CMK (cell line): ENCODE measurements around the gene RSRC1.
"Not testable (repeated sequence)": the region's sequence is repeated elsewhere in the genome, so short reads cannot be mapped to it uniquely, and the experiment has no call there.

Experiments used
- DNase-seq: peaks from one replicate; pipeline ENCODE4 v3.0.0-alpha.2; 2010; ENCODE audit warnings: low read depth

The RSRC1 gene

GRCh38 chr3:158101335-158102241, 8.3 kb upstream of the RSRC1 start:
- no peak for DNase-seq

- no peak for DNase-seq
These were observed 7.4 kb upstream of the RSRC1 start for GRCh38 chr3:158102242-158103080.

- DNase-seq = no peak
These were observed 6.6 kb upstream of the RSRC1 start for GRCh38 chr3:158103081-158103886.

GRCh38 chr3:158103887-158104327, 6.0 kb upstream of the RSRC1 start:
- DNase-seq = no peak

GRCh38 chr3:158104431-158104921, 5.4 kb upstream of the RSRC1 start:
- DNase-seq = no peak

GRCh38 chr3:158105119-158105709, 4.7 kb upstream of the RSRC1 start:
- DNase-seq = no peak

- DNase-seq = no peak
These were observed 4.1 kb upstream of the RSRC1 start for GRCh38 chr3:158105710-158106253.

- no peak for DNase-seq
These were observed 3.0 kb upstream of the RSRC1 start for GRCh38 chr3:158106766-158107471.

GRCh38 chr3:158107605-158108444, 2.1 kb upstream of the RSRC1 start:
- no peak for DNase-seq

- no peak for DNase-seq
These were observed 1.4 kb upstream of the RSRC1 start for GRCh38 chr3:158108445-158108985.

GRCh38 chr3:158109295-158109803, 540 bp upstream of the RSRC1 start:
- DNase-seq = no peak

- DNase-seq = no peak
These were observed 749 bp downstream of the RSRC1 start for GRCh38 chr3:158110658-158111018.

GRCh38 chr3:158111861-158112260, 2.0 kb downstream of the RSRC1 start:
- no peak for DNase-seq

- not testable (repeated sequence) for DNase-seq
These were observed 3.7 kb downstream of the RSRC1 start for GRCh38 chr3:158113595-158113994.

- no peak for DNase-seq
These were observed 10.4 kb downstream of the RSRC1 start for GRCh38 chr3:158120330-158120729.

GRCh38 chr3:158121295-158121694, 11.4 kb downstream of the RSRC1 start:
- no peak for DNase-seq

GRCh38 chr3:158122721-158123120, 12.8 kb downstream of the RSRC1 start:
- DNase-seq = not testable (repeated sequence)

GRCh38 chr3:158127250-158128219, 17.6 kb downstream of the RSRC1 start:
- no peak for DNase-seq
